ENCODE measurements around the gene PRDM12.

The PRDM12 gene

DNA sequence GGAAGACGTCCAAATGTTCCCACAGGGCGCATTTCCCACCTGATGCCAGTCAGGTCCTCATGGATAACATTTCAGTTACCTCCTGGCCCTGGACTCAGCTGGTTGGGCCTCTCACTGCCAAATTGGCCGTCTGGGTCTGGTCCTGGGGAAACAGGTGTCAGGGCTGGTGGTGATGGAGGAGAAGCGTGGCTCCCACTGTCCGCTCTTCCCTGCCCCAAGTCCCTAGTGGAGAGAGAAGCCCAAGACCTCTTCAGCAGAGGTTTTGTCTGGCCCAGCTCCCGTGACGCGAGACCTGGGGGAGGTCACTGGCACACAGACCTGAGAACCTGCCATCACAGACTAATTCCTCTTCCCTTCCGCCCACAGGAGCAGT is 27.8 kb upstream of the PRDM12 start:
- peak; percentile 44 for DNase-seq

- DNase-seq, result peak; percentile 50
Measured at GRCh38 chr9:130638284-130639123, 25.9 kb upstream of the PRDM12 start.

DNA sequence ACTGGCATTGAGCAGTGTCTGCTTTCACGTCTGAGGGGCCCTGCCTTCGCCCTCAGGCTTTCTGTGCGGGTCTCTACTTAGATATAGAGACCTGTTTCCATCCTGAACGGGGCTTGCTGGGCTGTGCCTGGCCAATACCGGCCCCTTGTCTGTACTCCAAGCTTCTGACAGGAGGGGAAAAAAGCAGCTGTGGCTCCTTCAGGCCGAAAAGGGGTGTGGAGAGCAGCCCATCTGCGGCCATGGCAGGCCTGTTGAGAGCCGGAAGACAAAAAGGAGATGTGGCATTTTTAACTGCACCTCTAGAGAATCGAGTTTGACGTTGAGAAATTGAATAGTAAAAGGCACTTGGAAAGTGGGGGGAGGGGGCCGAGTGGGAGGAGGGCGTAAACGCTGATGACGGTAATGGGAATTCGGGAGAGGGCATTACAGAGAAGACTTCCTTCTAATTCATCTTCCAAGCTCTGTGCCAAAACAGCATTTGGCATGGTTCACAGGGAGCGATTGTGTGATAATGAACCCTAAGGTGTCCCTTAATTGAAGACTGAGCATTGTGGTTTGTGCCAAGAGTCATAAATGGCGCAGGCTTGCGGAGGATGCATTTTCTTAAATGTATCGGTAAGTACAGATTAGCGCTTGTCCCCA is 25.1 kb upstream of the PRDM12 start:
- DNase-seq, result no peak

DNA sequence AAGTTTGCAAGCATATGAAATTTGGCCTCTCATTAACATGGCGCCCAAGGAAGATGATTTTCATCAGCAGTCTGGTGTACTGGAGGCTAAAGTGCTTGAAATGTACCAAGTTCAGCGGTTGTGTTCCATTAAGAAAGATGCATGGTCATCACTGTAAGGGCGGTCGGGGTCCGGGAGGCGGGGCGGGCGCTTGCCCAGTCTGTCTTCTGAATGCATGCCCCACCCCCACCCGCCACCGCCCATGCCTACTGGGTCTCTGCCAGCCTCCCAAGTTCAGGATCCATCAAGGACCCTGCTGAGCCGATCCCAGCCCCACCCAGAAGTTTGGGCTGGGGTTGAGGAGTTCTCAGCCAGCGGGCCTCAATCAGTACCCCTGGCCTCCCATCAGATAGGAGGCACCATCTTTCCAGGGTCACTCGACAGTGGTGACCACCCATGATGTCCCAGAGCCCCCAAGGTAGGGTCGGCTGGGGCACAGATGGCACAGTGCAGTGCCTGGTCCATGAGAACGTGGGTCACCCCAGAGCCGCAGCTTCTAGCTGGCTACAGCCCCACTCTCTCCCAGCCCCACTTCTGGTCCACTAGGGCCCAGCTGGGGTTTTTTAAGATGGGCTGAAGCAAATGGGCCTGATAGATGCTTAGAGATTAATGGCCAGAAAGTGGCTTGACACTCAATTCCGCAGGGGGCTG is 24.4 kb upstream of the PRDM12 start:
- no peak for DNase-seq

DNA sequence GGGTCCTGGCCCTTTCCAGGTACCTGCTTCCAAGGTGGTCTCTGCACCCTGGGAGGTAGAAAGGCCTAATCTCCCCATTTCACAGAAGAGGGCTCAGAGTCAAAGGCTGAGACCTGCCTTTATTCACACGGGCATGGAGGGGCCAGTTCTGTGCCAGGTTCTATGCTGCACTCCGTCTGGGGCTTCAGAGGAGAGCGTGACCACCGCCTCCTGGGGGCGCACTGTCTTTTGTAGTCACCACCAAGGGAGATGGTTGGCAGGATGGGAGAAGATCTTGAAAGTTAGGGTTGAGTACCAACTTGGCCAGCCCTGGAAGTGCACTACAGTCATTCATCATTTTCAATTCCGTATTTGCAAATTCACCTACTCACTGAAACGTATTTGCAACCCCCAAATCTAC is 23.7 kb upstream of the PRDM12 start:
- peak; percentile 56 for DNase-seq

DNA sequence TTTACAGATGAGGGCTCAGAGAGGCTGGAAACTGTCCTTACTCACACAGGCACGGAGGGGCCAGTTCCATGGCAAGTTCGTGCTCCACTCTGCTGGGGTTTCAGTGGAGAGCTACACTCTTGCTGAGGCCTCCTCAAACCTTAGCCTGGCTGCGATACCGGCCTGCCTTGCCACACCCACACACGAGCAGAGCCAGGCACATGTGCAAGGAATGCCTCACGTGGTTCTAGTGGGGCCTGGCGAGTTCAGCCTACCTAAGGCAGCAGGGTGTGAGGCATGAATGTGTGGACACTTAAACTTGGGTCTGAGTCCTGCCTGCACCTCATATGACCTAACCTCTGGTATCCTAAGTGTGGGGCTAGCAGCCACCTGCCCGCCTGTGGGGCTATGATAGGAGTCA is 21.5 kb upstream of the PRDM12 start:
- DNase-seq, result peak; percentile 52

- DNase-seq, result no peak
Measured at GRCh38 chr9:130651221-130651620, 13.2 kb upstream of the PRDM12 start.

DNA sequence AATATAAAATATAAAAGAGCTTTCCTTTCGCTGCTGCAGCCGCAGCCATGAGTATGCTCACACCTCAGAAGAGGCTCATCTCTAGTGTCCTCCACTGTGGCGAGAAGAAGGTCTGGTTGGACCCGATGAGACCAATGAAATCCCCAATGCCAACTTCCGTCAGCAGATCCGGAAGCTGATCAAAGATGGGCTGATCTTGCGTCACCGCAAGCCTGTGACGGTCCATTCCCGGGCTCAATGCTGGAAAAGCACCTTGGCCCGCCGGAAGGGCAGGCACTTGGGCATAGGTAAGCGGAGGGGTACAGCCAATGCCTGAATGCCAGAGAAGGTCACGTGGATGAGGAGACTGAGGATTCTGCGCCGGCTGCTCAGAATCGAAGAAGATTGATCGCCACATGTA is 12.6 kb upstream of the PRDM12 start:
- no peak for DNase-seq

DNA sequence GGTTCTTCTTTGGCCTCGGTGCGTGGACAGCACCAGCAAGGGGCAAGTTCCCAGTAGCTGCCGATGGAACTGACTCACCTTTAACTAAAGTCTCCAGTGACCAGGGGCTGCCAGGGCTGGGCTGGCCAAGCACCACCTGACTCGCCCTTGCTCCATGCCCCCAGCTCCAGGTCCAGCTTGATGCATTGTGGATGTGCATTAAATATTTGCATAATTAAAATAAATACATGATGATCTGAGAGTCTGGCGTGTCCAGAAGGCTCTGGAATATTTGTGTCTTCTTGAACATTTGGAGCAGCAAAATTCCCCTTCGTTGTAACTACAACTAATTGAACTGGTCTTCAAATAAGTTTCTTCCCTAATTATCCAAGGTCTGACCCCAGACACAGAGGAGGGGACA is 9.5 kb upstream of the PRDM12 start:
- no peak for DNase-seq

DNA sequence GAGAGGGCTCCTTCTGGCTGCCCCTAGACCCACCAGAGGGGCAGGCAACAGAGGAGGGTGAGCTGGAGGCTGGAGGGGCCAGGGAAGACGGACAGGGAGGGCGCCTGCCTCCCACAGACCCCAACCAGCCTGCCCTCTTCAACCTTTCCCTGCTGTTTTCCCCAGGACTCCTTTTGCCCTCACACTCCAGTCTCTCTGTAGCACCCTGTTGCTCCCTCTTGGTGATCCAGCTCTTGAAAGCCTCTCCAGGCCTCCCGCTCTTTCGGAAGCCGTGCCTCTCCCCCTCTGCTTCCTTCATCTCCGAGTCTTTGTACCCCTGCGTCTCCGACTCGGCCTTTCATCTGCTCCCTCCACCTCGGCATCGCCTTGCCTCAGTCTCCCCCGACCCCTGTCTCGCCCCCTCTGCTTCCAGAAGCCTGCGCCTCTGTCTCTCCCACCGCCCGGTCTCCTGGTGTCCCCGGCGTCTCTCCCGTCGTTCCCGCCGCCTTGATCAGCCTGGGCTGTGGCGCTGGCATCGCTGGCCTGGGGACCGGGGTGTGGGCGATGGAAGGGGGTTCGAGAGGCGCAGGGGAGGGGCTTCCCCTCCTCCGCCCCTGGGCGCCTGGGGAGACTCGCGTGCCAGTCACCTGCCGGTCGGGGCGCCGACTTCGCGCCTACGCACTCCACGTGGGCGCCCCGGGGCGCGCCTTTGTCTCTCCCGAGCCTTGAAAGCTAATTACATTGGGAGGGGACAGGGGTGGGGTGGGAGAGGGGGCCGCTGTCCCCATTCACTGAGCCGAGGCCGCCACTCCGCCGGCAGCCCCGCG is 5.3 kb upstream of the PRDM12 start:
- DNase-seq, result no peak

DNA sequence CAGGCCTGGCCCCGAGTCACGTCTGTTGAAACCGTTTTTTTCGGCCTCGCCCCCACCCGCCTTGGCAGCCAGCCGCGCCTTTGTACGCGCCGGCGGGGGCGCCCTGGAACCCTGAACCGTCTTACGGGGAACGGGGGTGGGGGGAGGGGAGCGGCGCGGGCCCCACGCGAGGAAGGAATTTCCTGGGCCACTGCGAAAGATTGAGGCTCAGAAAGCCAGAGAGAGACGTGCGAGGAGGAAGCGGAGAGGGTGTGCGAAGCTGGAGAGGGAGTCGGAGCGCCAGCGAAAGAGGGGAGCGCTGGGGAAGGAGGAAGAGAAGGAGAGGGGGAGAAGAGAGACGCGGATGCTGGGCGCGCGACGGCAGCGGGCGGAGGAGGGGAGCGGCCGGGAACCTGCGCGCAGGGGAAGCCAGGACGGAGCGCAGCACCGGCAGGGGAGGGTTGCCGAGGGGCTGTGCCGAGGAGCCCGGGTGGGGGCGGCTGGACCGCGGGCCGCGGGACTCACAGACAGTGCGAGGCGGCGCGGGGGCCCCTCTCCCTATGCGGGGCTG is 4.6 kb upstream of the PRDM12 start:
- no peak for DNase-seq

DNA sequence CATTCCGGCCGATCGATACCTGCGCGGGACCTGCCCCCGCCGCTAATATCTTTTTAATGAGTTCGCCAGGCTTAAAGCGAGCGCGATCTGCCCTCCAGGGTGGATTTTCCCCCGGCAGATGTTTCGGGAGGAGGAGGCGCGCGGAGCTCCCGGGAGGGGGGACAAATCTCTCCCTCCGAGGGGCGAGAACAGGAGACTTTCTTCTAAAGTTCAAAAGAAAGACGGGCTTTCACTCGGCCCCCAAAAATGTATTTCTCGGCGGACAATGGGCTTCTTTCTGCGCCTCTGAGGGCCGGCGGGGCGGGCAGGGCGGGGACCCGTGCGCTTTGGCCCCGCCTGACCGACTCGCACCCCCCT is 4.1 kb upstream of the PRDM12 start:
- DNase-seq, result no peak

GRCh38 chr9:130660683-130661450 is 3.5 kb upstream of the PRDM12 start:
- DNase-seq, result no peak

DNA sequence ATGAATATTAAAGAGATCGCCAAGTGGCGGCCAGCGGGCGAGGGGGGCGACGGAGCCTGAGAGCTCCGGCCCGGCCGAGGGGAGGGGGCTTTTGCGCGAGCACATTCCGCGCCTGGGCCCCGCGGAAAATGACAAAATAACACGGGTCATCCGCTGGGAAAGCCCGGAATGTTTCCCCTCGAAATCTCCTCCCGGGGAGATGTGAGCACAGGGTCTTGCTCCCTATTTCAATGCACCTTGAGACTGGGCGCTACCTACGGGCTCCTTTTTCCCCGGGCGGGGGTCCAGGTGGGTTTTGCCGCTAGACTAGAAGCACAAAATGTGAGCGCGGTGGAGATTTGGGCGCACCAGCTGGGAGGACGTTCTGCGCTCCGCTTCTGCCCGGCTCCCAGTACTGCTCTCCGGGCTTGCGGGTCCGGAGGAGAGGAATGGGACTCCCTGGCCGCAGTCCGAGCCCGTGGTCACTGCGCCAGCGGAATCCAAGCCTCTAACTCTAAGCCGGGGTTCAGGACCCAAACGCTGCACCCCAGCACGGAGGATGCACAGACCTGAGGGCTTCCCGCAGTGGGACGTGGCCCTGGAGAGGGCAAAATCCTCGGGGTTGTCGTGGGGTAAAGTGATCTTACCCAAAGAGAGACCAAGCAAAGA is 2.8 kb upstream of the PRDM12 start:
- DNase-seq, result no peak

- no peak for DNase-seq
Measured at GRCh38 chr9:130662099-130662969, 2.1 kb upstream of the PRDM12 start.

GRCh38 chr9:130662970-130663257 is 1.5 kb upstream of the PRDM12 start:
- DNase-seq, result no peak

GRCh38 chr9:130663258-130663976 is 977 bp upstream of the PRDM12 start:
- DNase-seq, result no peak

GRCh38 chr9:130663977-130664250 is 480 bp upstream of the PRDM12 start:
- DNase-seq, result no peak

DNA sequence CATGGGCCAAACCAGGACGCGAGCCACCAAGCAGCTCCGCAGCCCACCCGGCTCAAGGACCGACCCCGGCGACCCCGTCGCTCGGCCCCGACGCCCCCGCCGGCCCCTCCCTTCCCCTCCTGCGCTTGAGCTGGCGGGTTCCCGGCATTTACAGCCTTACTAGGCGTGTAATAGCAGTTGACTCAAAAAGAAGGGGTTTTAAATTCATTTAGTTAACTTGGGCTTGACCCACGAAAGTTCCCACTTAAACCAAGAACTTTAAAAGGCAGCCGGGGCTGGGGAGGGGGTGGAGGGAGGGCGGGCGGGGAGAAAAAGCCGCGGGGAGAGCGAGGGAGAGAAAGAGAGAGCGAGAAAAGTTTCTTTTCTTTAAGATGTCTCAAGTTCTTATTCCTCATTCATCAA is 636 bp downstream of the PRDM12 start:
- no peak for DNase-seq

All from islet precursor cell (in vitro differentiated cells).